ENCODE results near the gene CAB39.

- TF ChIP-seq CTCF (IDR thresholded peaks at IDR 0.05) (no peak), POLR2AphosphoS5 (IDR thresholded peaks at IDR 0.05; ENCODE audit: low read depth, low read length) (no peak)
Measured at GRCh38 chr2:230842473-230842872, 129.8 kb downstream of the CAB39 start.
